NCI-H2196 treated with DMSO at 0.1 percent for 48 hours (cell line): ENCODE data around the gene RGPD3.
"Not testable (repeated sequence)": the region's sequence is repeated elsewhere in the genome, so short reads cannot be mapped to it uniquely, and the experiment has no call there.

ENCODE experiments used
- DNase-seq: peaks from one replicate; lab custom pipeline; 2025; ENCODE audit not compliant: unreplicated experiment; lab: John Stamatoyannopoulos, UW

Gene RGPD3

DNA sequence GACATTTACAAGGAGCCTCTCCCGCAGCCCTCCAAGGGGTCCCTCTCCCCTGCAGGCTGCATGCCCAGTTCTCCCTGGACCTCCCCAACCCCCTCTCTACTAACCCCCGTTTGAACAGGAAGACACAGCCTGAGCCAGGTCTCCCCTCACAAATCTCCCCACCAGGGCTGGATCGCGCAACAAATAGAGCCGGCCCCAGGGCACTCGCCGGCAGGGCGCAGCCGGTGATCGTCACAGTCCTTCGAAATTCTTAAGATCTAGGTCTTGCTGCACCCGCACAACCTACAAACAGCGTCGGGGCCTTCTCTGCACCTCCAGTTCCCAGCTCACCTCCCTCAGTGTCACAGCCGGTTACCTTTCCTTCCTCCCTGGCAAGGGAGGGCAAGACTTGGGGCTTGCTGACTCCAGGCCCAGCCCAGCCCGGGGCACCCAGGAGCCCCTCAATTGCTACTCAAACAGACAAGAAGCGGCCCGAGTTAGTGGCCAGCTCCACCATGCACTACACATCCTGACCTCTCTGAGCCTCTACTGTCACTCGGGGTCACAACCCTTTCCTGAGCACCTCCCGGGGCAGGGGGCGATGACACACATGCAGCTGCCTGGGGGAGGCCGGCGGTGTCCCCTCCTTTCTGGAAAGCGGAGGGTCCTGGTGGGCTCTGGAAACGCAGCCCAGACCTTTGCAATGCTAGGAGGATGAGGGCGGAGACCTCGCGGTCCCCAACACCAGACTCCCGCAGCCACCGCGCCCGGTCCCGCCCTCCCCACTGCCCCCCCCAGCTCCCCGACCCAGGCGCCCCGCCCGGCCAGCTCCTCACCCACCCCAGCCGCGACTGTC, 18.6 kb upstream of the RGPD3 start, which contains the start of gene CD8B2:
CD8B2 (plus strand) TSS at position 814 of the 835 bp plus-strand sequence. CDS start 63 bp downstream, outside the sequence.
- DNase-seq, result not testable (repeated sequence)

DNA sequence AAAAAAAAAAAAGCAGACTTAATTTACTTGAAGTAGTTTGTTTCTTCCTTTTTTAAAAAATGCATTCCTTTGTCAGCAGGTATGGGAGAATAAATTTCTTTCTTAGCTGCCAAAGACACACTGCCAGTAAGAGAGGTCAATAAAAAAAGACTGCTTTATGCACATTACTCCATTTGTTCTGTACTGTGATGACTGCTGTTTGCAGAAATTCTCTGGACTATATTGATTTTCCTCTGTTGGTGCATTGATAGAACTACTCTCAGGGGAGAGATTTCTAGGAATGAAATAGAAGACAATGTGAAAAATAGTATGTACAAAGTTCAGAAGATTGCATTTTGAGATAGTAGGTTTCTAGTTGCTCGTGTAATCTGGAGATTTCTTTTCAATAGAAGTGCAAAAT, 11.3 kb upstream of the RGPD3 start:
- DNase-seq, result not testable (repeated sequence)

DNA sequence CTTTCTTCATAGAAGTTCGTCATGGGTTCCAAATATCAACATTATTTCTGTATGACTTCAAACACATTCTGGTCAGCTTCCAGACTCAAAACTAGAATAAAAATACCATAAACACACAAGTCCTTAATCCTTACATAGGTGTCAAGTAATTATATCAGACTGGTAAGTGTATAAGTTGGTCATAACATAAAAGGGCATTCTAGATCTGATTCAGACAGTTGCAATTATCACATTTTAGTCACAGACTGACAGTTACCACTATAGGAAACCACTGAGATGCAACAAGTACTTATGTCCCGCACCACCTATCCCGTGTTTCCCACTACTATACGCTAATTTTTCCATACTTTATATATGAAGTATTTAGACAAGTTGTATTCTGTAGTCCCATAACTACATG, 9.4 kb upstream of the RGPD3 start:
- DNase-seq, result not testable (repeated sequence)

DNA sequence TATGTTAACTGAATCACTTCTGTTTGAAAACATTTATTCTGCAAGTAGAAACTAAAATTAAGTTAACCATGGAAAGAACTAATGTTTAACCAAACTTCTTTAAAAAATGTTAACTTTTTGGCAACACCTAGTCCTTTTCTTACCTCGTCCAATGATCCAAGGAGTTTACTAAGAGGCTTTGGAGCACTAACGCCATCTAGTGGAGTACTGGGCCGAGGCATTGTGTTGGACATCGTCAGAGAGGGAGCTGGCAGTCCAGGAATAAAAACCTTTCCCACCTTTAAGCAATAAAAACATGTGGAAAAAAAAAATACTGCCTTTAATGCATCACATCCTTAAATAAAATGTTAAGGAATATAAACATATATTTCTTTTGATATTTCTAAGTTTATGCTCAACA, 2.4 kb upstream of the RGPD3 start:
- not testable (repeated sequence) for DNase-seq

DNA sequence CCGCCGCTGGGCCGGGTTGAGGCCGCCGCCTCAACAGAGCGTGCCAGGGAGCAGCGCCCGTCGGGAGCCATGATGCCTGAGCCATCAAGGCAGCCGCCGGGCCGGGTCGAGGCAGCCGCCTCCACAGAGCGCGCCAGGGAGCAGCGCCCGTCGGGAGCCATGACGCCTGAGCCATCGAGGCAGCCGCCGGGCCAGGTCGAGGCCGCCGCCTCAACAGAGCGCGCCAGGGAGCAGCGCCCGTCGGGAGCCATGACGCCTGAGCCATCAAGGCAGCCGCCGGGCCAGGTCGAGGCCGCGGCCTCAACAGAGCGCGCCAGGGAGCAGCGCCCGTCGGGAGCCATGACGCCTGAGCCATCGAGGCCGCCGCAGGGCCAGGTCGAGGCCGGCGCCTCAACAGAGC, 697 bp downstream of the RGPD3 start:
- not testable (repeated sequence) for DNase-seq

DNA sequence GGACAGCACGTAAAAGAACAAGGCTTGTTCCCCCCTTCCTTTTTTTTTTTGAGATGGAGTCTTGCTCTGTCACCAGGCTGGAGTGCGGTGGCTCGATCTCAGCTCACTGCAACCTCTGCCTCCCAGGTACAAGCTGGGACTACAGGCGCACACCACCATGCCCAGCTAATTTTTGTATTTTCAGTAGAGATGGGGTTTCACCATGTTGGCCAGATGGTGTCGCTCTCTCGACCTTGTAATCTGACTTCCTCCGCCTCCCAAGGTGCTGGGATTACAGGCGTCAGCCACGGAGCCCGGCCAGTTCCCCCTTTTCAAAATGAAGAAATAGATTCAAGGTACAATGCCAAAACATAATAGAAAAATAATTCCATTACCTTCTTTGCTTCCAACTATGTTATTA, 6.3 kb downstream of the RGPD3 start:
- not testable (repeated sequence) for DNase-seq

DNA sequence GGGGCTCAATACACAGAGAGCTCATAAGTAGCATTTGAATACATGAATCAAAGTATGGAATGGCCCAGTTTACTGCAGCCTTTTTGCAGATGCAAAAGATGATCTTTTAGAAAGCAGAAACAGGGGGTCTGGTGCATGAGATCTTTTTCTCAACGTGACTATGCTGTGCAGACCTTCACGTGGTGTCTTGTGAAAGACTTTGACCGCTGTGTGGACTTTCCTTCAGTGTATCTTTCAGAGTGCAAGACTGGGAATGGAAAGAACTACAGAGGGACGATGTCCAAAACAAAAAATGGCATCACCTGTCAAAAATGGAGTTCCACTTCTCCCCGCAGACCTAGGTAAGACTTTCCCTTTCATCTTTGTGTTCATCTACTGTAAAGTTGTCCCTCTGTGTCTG, 77.5 kb downstream of the RGPD3 start:
- not testable (repeated sequence) for DNase-seq

DNA sequence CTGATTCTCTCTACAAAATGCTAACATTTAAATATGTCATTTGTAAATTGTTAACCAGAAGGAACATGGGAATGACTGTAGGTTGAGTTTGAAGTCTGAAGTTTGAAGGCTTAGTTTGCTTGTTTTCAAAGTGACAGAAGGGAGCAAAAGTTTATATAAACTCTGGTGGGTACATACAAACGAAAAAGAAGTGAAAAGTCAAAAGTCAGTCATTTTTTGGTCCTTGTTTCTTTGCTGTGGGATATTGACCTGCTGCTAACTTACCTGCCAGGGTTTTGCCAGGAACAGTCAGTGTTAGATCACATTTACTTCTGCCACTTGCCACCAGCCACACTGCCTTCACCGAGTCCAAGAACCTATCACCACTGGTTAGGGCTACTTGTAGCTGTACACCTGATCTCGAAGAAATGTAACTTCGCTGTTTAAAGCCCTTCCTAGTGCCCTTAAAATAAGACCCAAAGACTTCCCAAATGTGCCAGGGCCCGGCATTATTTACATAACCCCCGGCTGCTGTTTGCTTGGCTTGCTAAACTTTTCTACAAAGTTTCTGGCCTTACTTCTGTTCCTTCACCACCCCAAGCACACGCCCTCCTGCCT, 79.3 kb downstream of the RGPD3 start:
- not testable (repeated sequence) for DNase-seq

DNA sequence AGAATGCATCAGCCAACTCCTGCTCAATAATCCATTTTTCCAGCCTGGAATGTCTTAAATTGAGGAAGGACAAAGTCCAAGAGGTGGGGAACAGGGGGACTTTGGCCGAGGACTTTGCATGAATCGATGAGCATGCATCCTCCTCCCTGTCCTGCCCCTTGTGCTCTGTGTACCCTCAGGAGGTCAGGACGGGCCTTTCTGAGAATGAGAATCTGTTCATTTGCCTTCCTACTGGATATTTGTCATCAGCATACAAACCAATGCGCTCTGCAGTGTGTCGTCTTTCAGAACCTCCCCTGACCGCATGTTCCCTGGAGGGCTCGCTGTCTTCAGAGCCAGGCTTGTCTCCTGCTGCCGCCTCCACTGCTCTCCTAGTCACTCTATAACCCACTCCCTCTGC, 83.7 kb downstream of the RGPD3 start:
- not testable (repeated sequence) for DNase-seq

DNA sequence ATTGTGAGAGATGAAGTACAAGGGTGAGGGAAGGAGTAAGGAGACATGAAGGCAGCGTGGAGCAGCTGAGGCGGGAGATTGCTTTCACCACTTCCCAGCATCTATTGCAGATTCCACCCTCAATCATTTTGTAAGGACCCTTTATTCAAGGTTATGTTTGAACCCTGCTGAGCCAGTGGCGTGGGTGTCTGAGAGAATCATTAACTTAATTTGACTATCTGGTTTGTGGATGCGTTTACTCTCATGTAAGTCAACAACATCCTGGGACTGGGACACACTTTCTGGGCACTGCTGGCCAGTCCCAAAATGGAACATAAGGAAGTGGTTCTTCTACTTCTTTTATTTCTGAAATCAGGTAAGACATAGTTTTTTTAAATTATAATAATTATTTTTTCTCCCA, 86.3 kb downstream of the RGPD3 start:
- not testable (repeated sequence) for DNase-seq

DNA sequence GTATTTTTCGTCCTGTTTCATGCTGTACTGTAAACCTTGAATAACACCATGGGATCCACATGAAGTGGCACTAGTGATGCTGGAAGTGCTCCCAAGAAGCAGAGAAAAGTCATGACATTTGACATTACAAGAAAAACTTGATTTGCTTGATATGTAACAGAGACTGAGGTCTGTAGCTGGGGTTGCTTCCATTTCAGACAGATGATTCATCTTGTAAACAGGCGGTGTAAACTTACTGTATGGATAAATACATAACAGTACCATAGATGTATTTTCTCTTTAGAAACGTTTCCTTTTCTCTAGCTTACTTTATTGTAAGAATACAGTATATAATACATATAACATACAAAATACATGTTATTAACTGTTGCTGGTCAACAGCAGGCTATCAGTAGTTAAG, 88.6 kb downstream of the RGPD3 start:
- not testable (repeated sequence) for DNase-seq

DNA sequence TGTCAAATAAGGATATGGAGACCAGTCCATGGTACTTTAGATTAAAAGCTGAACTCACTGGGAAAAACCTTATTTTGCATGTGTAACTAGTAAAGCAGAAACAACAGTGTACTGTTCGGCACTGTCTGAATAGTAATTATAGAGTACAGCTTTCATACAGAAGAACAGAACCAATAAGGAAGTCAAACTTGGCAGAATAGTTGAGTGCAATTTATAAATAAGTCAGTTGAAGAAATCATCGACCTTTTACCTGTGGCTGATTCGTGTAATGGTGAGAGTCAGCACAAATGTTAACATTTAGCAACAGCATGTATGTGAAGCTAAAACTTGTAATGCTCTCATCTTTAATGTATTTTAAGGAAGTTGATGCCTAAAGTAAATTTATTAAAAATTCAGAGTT, 99.0 kb downstream of the RGPD3 start:
- DNase-seq, result not testable (repeated sequence)

DNA sequence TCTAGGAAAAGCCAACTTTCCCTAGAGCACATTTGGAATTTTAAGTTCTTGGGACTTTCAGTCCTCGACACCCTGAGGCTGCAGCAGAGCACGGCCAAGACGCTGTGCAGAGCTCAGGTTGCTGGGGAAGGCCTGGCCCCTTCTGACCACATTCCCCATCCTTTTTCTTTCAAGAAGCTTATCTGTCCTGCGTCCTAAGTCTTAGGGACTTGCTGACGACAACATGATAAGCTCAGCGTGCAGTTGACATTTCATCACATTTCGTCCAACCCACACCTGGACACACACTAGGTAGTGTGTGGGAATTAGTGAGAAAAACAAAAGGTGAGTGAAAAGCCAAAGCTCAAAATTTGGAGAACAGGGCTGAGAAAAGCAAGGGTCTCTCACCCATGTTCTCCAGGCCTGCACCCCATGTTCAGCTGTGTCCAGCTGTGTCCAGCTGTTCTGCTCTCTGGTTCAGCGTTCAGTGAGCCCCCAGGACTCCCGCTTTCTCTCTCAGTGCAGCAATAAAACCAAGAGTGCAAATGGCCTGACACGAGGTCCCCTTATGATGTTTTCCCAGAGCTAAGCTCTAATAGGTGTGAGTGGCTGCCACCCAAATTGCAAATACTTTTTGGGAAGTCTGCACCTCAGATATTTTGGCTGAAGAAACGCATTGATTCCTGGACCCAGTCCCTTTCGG, 101.9 kb downstream of the RGPD3 start:
- no peak for DNase-seq

DNA sequence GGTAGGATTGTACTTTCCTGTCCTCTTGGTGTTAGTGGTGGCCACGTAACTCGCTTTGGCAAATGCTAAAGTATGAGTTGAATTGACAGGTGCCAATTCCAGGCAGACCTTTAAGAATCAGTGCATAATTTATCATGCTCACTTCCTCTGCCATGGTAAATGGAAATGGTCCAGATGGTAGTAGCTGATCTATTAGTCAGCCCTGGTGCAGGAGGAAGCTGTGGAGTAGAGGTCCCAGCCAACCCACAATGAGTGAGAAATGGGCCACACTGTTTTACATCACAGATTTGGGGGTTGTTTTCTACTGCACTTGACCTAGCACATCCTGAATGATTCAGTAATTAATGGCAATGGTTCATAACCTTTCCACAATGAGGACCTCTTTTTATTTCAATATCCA, 104.4 kb downstream of the RGPD3 start:
- DNase-seq, result no peak

DNA sequence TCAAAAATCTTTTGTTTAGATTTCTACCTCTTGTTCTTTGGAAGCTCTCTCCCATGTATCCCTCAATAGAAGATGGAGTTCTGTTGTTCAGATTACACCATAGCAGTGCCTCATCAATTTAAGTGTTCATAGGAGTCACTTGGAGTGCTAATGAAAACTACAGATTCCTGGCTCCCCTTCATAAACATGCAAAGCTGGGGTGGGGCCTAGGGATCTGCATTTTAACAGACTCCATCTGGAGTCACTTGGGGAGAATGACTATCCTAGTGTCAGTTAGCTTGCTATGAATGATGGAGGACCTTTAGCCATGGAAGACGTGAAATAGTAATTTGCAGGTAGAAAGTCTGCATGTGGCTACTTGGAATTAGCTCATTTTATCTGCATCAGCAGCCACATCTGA, 105.4 kb downstream of the RGPD3 start:
- no peak for DNase-seq

DNA sequence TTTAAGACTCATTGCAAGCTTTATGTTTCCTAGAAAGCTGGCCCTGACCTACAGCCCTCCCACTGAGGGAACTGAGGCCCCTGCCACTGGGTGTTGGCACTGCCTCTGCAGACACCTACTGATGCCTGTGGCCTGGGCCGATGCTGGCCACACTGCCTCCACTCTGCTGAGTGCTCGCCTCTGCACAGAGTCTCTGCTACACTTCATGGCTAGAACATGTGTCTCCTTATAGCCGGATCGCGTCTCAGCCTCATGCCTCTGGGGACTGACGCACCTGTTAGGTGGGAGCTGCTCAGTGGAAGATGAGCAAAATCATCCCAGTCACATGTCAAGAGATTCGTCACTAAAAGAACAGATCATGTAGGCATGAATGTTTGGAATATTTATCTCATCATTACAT, 108.7 kb downstream of the RGPD3 start:
- no peak for DNase-seq

DNA sequence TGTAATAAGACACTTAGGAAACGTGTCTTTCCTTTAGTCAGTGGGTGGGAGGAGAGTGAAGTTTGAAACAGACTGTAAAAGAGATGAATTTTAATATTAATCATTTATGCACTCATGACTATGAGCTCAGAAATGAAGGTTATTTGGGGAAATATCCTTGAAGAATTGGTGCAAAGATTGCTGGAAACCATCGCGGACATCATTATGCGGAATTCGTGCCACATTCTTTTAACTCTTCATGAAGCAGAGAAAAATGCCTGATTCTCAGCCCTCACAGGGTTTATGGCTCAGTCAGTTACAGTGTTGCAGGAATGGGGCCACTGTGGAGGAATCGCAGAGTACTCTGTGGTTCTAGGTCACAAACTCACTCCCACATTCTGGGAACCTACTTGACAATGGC, 109.7 kb downstream of the RGPD3 start:
- no peak for DNase-seq

DNA sequence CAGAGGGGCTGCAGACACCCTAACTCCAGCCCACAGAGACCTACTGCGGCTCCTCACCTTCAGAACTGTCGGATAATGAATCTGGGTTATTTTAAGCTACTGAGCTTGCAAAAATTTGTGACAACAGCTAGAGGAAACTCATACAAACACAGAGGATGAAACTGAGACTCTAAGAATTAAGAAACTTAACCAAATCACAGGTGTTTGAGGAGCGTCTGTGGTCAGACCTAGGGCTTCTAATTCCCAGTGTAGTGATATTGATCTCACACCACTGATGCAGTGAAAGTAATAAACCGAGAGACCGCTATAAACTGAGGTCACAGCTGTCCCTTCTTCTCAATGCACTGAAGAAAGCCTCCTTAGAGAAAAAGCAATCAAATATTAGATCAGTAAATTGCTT, 110.1 kb downstream of the RGPD3 start:
- no peak for DNase-seq

DNA sequence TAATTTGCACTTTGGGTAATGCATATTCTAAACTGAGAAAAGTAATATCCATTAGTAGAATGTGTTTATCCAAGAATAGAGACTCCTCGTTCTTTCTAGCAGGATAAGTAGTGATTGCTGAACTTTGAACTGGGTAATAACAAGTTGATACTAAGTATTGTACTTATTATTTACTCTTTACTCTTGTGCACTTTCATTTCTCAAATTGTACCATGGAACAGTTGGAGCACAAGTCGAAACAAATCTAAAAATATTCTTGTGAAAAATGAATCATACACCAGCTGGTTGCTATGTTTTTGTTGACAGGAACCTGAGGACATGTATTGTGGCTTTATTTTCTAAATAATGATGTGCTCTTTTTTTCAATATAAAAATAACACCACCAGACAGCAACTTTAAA, 111.9 kb downstream of the RGPD3 start:
- DNase-seq, result no peak

DNA sequence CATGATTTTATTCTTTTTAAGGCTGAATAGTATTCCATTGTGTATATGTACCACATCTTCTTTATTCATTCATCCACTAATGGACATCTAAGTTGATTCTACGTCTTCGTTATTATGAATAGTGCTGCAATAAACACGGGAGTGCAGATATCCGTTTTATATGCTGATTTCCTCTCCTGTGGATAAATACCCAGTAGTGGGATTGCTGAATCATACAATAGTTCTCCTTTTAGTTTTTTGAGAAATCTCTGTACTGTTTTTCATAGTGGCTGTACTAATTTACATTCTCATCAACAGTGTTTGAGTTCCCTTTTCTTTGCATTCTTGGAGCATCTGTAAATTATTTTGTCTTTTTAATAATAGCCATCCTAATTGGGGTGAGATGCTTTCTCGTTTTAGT, 114.5 kb downstream of the RGPD3 start:
- DNase-seq, result no peak

DNA sequence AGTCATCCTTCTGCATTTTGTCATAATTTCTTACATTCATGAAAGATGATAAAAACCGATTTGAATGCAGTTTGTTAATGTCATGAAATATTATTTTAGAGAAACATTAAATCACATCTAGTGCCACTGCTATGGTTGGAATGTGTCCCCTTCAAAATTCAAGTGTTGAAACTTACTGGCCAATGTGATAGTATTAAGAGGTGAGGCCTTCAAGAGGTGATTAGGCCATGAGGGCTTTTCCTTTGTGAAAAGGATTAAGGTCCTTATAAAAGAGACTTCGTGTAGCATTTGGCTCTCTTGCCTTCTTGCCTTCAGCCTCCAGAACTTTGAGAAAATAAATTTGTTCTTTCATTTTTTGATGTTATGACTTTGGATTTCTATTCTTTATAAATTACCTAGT, 117.2 kb downstream of the RGPD3 start:
- no peak for DNase-seq

DNA sequence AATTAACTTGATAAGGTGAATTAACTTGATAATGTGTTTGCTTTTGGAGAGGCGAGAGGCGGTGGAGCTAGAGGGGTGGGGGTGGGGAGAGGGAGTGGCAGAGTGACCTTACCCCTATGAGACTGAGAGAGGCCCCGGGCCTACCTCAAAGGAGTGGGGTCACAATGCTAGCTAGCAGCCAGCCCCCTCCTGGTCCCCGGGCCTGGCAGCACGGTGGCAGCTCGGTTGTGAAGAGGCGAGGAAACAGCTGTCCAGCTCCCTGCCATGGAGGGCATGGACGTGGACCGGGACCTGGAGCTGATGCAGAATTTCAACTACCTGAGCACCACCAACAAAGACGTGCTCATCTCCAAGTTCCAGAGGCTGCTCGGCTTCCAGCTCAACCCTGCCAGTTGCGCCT, 123.9 kb downstream of the RGPD3 start:
- DNase-seq, result no peak
